Activated CD8-positive, alpha-beta memory T cell treated with anti-CD3 and anti-CD28 coated beads, Interleukin-2, amount 10 ng/mL, durations not matched to agents 7 days and 5 days (primary cell): ENCODE measurements around the gene UBE2C. TPM values are rescaled to one million over a fixed set of nuclear protein-coding genes. Genes with fewer than 3 reads are reported as not detected.
"Not testable (repeated sequence)": the region's sequence is repeated elsewhere in the genome, so short reads cannot be mapped to it uniquely, and the experiment has no call there.

Experiments
- ATAC-seq: fragments of 150-1000 bp; cut with Tn5 transposase; one replicate; pipeline ENCODE4 v1.10.0; 2021; ENCODE audit warnings: moderate library complexity
- CTCF ChIA-PET: fragments of 350-600 bp; sonication (Branson Sonifier 250); formaldehyde crosslinking; loops from one replicate; lab custom pipeline; 2021; ENCODE audit warnings: antibody characterized with exemption; lab: Charles Lee
- DNase-seq: peaks from one replicate; pipeline ENCODE4 v3.0.0-alpha.2; 2020
- H3K27ac Mint-ChIP-seq: one replicate; pipeline ENCODE4 v1.8.0; 2021; ENCODE audit warnings: mild to moderate bottlenecking, mixed read lengths
- H3K27me3 Mint-ChIP-seq: one replicate; pipeline ENCODE4 v1.8.0; 2021; ENCODE audit warnings: mixed read lengths
- H3K36me3 Mint-ChIP-seq: one replicate; pipeline ENCODE4 v1.8.0; 2021; ENCODE audit warnings: mild to moderate bottlenecking, mixed read lengths
- H3K4me1 Mint-ChIP-seq: one replicate; pipeline ENCODE4 v1.8.0; 2021; ENCODE audit warnings: mixed read lengths
- H3K4me3 Mint-ChIP-seq: one replicate; pipeline ENCODE4 v1.8.0; 2021; ENCODE audit warnings: mild to moderate bottlenecking, moderate library complexity, mixed read lengths
- H3K9me3 Mint-ChIP-seq: one replicate; pipeline ENCODE4 v1.8.0; 2022; ENCODE audit warnings: low read depth, mixed read lengths
- total RNA-seq, 2 experiments: library from RNA; stranded (reverse); gene quantifications; one replicate each; pipeline ENCODE4 v1.2.3, GENCODE V29; 2021

UBE2C gene
- total RNA-seq, 2 experiments from 2014 or later, result 206 to 219 TPM

- Mint-ChIP-seq H3K9me3 (no peaks in the 10 kb centered on the region), H3K4me3 (no peak overlapping the region), H3K27ac (no peak overlapping the region), H3K4me1 (peaks cover 13% of the 10 kb centered on the region), H3K27me3 (peaks cover 24% of the 10 kb centered on the region), H3K36me3 (no peaks in the 10 kb centered on the region)
- ATAC-seq (no peak), DNase-seq (no peak)
- CTCF ChIA-PET, result interaction anchor here (1.1 to 2.1 kb wide), 3 partner anchors 28 to 160 kb away, joined by 3 to 6 read pairs (median 3); no protein-coding TSS in a partner anchor
These were observed 15.3 kb downstream of the UBE2C start for GRCh38 chr20:45827712-45828111.

- no peaks in the 10 kb centered on the region for H3K36me3 Mint-ChIP-seq
- CTCF ChIA-PET, result interaction anchor here (0.9 to 2.1 kb wide), 4 partner anchors 20 to 159 kb away, joined by 3 to 6 read pairs (median 3); no protein-coding TSS in a partner anchor
- H3K27ac Mint-ChIP-seq, result no peak overlapping the region
- peaks cover 15% of the 10 kb centered on the region for H3K4me1 Mint-ChIP-seq
- peaks cover 19% of the 10 kb centered on the region for H3K27me3 Mint-ChIP-seq
- DNase-seq (no peak), ATAC-seq (no peak)
- no peak overlapping the region for H3K4me3 Mint-ChIP-seq
- no peaks in the 10 kb centered on the region for H3K9me3 Mint-ChIP-seq
These were observed 16.1 kb downstream of the UBE2C start for GRCh38 chr20:45828589-45828988.

GRCh38 chr20:45829673-45830106 is 17.2 kb downstream of the UBE2C start:
- DNase-seq, H3K36me3 Mint-ChIP-seq, H3K4me3 Mint-ChIP-seq, H3K27me3 Mint-ChIP-seq, H3K9me3 Mint-ChIP-seq, H3K27ac Mint-ChIP-seq, ATAC-seq, CTCF ChIA-PET: not testable (repeated sequence)
- peaks cover 12% of the 10 kb centered on the region for H3K4me1 Mint-ChIP-seq

GRCh38 chr20:45832619-45833018 is 20.2 kb downstream of the UBE2C start:
- no peak for DNase-seq
- Mint-ChIP-seq H3K9me3 (no peaks in the 10 kb centered on the region), H3K27ac (no peak overlapping the region), H3K4me1 (peaks cover 15% of the 10 kb centered on the region), H3K27me3 (peaks cover 7% of the 10 kb centered on the region), H3K4me3 (peak overlapping the region; percentile 70), H3K36me3 (peaks cover 1% of the 10 kb centered on the region)
- no peak for ATAC-seq
- CTCF ChIA-PET, result interaction anchor here (1.1 to 1.4 kb wide), 4 partner anchors 19 to 138 kb away, joined by 3 to 9 read pairs (median 3); partner anchors contain the start of gene UBE2C

GRCh38 chr20:45833030-45833882 is 20.8 kb downstream of the UBE2C start, which contains the start of gene SNX21:
Gene SNX21 (plus strand): TSS chr20:45833799. CDS start chr20:45833920, 121 bp downstream.
- Mint-ChIP-seq H3K9me3 (no peaks in the 10 kb centered on the region), H3K27me3 (peaks cover 7% of the 10 kb centered on the region), H3K27ac (no peak within 1 kb of the TSS), H3K4me3 (peak within 1 kb of the TSS; percentile 70), H3K36me3 (peaks cover 1% of the 10 kb centered on the region), H3K4me1 (peaks cover 15% of the 10 kb centered on the region)
- CTCF ChIA-PET, result interaction anchor here (1.0 to 2.9 kb wide), 8 partner anchors 9 to 514 kb away, joined by 3 to 11 read pairs (median 4); partner anchors contain the start of gene UBE2C
- peak; percentile 84 for ATAC-seq
- DNase-seq, result peak; percentile 51

GRCh38 chr20:45833883-45834796 is 21.7 kb downstream of the UBE2C start:
- H3K9me3 Mint-ChIP-seq, result no peaks in the 10 kb centered on the region
- peak; percentile 54 for DNase-seq
- CTCF ChIA-PET, result interaction anchor here (1.0 to 2.9 kb wide), 8 partner anchors 10 to 515 kb away, joined by 3 to 11 read pairs (median 4); no protein-coding TSS in a partner anchor

GRCh38 chr20:45834797-45835161 is 22.3 kb downstream of the UBE2C start:
- ATAC-seq, result no peak
- no peak overlapping the region for H3K27ac Mint-ChIP-seq
- DNase-seq, result no peak
- H3K4me1 Mint-ChIP-seq, result peaks cover 15% of the 10 kb centered on the region
- H3K4me3 Mint-ChIP-seq, result peak overlapping the region; percentile 70
- CTCF ChIA-PET, result interaction anchor here (1.2 to 2.9 kb wide), 4 partner anchors 11 to 516 kb away, joined by 4 to 11 read pairs (median 4); no protein-coding TSS in a partner anchor
- H3K9me3 Mint-ChIP-seq, result no peaks in the 10 kb centered on the region
- peaks cover 1% of the 10 kb centered on the region for H3K36me3 Mint-ChIP-seq
- peaks cover 7% of the 10 kb centered on the region for H3K27me3 Mint-ChIP-seq

More at GRCh38 chr20:45833883-45834796, 21.7 kb downstream of the UBE2C start:
- Mint-ChIP-seq H3K4me1 (peaks cover 15% of the 10 kb centered on the region), H3K4me3 (peak overlapping the region; percentile 70), H3K27me3 (peaks cover 7% of the 10 kb centered on the region), H3K27ac (no peak overlapping the region), H3K36me3 (peaks cover 1% of the 10 kb centered on the region)
- ATAC-seq, result peak; percentile 64

GRCh38 chr20:45835329-45835765 is 22.9 kb downstream of the UBE2C start:
- H3K36me3 Mint-ChIP-seq, result peaks cover 1% of the 10 kb centered on the region
- DNase-seq (no peak), ATAC-seq (no peak)
- H3K9me3 Mint-ChIP-seq, result no peaks in the 10 kb centered on the region
- H3K27me3 Mint-ChIP-seq, result peaks cover 6% of the 10 kb centered on the region
- H3K27ac Mint-ChIP-seq, result no peak overlapping the region
- peaks cover 15% of the 10 kb centered on the region for H3K4me1 Mint-ChIP-seq
- peak overlapping the region; percentile 70 for H3K4me3 Mint-ChIP-seq
- CTCF ChIA-PET, result interaction anchor here (2.9 kb wide), 1 partner anchor 11 kb away, joined by 11 read pairs; no protein-coding TSS in a partner anchor

GRCh38 chr20:45835825-45836224 is 23.4 kb downstream of the UBE2C start:
- DNase-seq, result no peak
- H3K4me3 Mint-ChIP-seq, result no peak overlapping the region
- H3K9me3 Mint-ChIP-seq, result no peaks in the 10 kb centered on the region
- H3K4me1 Mint-ChIP-seq, result peaks cover 15% of the 10 kb centered on the region
- H3K36me3 Mint-ChIP-seq, result peaks cover 1% of the 10 kb centered on the region
- ATAC-seq, result no peak
- H3K27ac Mint-ChIP-seq, result no peak overlapping the region
- CTCF ChIA-PET, result interaction anchor here (2.9 kb wide), 1 partner anchor 12 kb away, joined by 11 read pairs; no protein-coding TSS in a partner anchor
- H3K27me3 Mint-ChIP-seq, result peaks cover 2% of the 10 kb centered on the region

GRCh38 chr20:45836841-45837240 is 24.4 kb downstream of the UBE2C start:
- Mint-ChIP-seq H3K4me3 (no peak overlapping the region), H3K9me3 (no peaks in the 10 kb centered on the region), H3K4me1 (peaks cover 15% of the 10 kb centered on the region), H3K36me3 (peaks cover 1% of the 10 kb centered on the region), H3K27me3 (peaks cover 2% of the 10 kb centered on the region), H3K27ac (no peak overlapping the region)
- CTCF ChIA-PET, result no interaction called here
- DNase-seq (no peak), ATAC-seq (no peak)

GRCh38 chr20:45840700-45841198 is 28.3 kb downstream of the UBE2C start:
- Mint-ChIP-seq H3K27ac (no peak overlapping the region), H3K27me3 (no peaks in the 10 kb centered on the region), H3K4me3 (no peak overlapping the region), H3K4me1 (peaks cover 6% of the 10 kb centered on the region), H3K9me3 (no peaks in the 10 kb centered on the region), H3K36me3 (peaks cover 7% of the 10 kb centered on the region)
- DNase-seq (no peak), ATAC-seq (no peak)
- CTCF ChIA-PET, result interaction anchor here (1.0 kb wide), 1 partner anchor 112 kb away, joined by 3 read pairs; no protein-coding TSS in a partner anchor

- ATAC-seq (no peak), DNase-seq (no peak)
- Mint-ChIP-seq H3K4me3 (no peak overlapping the region), H3K36me3 (peaks cover 6% of the 10 kb centered on the region), H3K9me3 (no peaks in the 10 kb centered on the region), H3K4me1 (peaks cover 6% of the 10 kb centered on the region), H3K27me3 (no peaks in the 10 kb centered on the region), H3K27ac (no peak overlapping the region)
- CTCF ChIA-PET, result interaction anchor here (1.0 kb wide), 1 partner anchor 111 kb away, joined by 3 read pairs; no protein-coding TSS in a partner anchor
These were observed 29.1 kb downstream of the UBE2C start for GRCh38 chr20:45841407-45842129.
